Measurements from ENCODE around the gene CXXC5.

The CXXC5 gene

GRCh38 chr5:139667001-139667729 lies 19.0 kb downstream of the CXXC5 start:
- peak; percentile 61 for DNase-seq

DNA sequence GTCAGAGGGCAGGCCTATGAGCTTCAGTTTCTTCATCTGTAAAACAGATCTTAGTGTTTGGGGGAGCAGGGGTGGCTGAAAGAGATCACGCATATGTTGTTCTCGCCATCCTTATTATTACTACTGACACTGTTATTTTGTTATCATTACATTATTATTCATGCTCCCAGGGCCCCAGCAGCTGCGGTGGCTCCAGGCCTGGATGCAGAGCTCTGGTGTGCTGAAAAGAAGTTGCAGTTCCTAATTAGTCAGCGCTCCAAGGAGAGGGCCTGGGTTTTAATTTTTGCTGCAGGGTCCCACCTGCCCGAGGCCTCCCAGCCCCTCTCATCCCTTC lies 19.5 kb downstream of the CXXC5 start:
- DNase-seq, result peak; percentile 42

GRCh38 chr5:139668064-139668880 lies 20.1 kb downstream of the CXXC5 start:
- DNase-seq, result no peak

DNA sequence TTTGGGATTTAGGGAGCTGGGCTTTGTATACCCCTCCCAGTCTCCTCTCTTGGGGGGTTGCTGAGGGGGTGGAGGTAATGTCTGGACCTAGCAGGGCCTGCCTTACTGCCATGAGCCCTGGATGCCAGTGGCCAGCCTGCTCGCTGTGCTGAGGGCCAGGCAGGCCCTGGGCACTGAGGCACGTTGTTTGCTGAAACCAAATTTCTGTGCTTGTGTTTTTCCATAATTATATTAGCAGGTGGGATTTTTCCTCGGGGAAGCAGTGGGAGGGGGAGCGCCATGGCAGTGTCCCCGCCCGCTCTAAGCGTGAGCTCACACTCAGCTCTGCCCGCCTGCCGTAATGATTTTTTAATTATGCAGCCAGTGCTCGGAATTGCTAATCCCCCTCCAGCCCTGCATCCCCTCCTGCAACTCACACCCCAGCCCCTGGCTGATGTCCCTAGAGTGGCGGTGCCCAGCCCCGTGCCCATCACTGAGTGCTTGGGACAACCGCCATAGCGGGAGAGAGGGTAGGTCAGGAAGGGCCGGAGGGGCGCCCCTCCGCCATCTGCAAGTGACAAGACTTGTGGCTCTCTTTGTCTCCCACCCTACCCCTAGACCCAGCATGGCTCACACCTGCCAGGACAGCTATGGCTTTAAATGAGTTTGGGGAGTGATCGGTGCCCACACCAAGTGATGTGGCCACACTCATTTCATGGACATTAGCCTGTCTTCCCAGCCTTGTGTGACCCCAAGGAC lies 20.9 kb downstream of the CXXC5 start:
- no peak for DNase-seq

- DNase-seq, result no peak
Observed at GRCh38 chr5:139669662-139670368, 21.7 kb downstream of the CXXC5 start.

DNA sequence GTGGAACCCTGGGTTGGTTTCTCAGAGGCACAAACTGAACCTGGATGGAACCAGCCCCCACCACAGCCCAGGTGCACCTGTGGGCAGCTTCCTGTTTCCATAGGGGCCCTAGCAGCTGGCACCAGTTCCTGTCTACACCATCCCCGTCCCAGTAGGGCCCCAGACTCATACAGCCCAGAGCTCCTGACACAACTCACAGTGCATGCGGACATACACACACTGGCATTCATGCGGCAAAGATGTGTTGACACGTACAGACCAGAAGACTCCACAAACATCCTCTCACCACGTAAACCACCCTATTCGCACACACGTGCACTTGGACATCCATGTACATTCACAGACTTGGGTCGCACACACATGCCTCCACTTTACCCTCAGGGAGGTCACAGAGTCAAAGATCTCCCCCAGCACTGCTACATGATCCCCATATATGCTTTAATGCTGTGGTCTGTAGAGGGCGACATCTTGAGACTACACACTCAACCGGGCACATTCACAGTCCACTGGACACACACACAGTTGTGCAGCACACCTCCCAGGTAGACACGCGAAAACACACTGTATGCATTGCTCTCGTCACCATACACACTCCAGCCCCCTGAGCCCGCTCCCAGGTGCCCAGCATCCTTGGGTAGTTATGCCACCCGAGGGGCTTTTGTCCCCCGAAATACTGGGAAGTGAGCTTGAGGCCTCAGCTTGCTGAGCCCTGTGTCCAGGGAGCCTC lies 22.4 kb downstream of the CXXC5 start:
- DNase-seq, result no peak

DNA sequence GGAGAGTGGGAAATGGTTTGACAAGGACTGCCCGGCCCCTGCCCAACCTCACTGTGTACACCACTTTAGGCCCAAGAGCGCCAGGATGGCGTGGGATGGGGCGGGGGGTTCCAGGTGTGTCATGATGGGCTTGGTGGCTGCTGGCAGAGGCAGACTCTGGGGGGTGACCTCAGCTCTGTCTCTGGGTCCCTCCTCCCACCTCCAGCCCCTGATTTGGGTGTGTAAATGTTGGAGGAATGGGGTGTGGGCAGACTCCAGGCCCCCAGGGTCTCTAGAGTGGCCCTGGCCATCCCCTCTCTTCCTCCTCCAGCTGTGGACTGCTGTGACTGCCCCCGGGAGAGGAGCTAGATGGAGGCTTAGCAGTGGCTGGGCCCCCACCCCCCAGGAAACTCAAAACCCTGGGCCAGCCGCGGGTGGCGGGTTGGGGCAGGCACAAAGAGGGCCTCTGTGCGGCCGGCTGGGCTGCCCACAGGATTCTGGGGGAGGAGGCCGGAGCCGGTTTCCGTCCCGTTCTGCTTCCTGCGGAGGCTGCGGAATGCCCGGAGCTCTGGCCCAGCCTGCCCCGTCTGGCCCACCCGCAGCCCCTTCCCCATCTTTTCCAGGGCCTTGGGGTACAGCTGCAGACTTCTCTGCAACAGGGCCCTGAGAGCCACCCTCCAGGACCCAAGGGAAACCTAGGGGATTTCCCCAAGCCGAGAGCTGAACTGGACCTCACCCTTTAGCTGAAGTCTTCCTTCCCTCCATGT lies 23.1 kb downstream of the CXXC5 start:
- no peak for DNase-seq

- DNase-seq, result no peak
Observed at GRCh38 chr5:139675213-139675612, 27.1 kb downstream of the CXXC5 start.

DNA sequence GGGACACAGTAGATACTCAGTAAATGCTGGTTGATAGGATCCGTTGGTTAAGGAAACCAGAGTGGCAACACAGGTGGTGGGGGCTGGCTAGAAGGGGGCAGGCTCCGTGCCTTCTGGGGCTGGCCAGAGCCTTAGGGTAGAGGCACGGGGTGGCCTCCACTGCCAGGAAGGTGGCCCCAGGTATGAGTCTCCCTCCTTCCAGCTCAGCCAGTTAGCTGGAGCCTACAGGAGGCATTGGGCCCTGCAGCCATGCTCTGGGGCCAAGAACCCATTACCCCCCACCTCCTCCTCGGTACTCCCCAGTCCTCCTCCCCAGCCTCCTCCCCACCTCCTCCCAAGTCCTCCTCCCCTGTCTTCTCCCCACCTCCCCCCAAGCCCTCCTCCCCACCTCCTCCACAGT lies 27.7 kb downstream of the CXXC5 start:
- DNase-seq, result no peak

DNA sequence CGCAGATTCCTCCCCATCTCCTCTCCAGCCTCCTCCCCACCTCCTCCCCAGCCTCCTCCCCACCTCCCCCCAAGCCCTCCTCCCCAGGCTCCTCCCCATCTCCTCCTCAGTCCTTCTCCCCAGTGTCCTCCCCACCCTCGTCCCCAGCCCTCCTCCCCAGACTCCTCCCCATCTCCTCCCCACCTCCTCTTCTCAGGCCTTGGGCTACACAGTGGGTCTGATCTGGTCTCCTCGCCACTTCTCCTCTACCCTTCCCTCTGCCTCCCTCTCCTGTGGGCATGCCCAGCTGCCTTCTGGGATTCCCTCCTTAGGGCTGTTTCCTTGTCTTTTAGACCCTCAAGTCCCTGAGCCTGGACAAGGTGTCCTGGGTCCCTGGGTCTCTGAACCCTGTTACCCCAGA lies 28.3 kb downstream of the CXXC5 start:
- DNase-seq, result no peak

GRCh38 chr5:139676951-139677735 lies 29.0 kb downstream of the CXXC5 start:
- no peak for DNase-seq

GRCh38 chr5:139677736-139678613 lies 29.8 kb downstream of the CXXC5 start:
- DNase-seq, result no peak

DNA sequence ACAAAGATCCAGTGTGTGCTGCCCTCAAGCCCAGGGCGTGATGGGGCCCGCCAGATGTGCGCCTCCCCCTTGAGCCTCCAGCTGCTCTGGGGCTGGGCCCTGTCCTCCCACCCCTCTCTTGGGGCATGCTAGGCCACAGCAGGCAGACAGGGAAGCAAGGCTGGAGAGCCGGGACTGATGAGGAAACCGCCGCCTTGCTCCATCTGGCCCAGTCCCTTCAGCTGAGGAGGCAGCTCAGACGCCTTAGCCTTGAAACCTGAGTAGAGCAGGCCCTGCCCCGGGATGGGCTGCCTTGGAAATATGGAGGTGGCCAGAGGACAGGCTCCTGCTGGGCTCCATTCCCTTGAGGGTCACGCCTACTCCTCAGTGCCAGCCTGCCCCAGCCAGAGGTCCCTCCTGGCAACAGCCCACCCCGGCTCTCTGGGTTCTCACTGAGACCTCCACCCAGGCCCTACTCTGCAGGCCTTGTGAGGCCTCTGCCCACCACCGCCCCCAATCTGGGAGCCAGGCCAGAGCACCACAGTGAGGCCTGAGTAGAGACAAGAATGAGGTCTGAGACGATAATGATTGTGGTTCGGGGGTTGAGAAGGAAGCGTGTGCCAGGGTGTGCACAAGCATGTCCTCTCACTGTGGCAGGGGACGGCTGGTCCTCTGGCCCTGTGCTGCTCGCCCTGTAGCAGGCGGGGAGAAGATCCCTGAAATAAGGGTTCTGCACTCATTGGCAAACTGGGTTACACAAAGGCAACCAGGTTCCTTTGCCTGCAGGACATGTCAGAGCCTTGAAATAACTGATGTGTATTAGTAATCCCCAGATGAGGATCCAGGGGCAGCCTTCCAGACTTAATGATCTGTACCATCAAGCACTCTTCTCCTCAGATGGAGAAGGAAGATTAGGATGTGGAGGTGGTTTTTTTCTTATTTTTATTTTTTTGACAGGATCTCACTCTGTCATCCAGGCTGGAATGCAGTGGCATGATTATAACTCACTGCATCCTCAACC lies 30.9 kb downstream of the CXXC5 start:
- no peak for DNase-seq

GRCh38 chr5:139680368-139681111 lies 32.4 kb downstream of the CXXC5 start:
- no peak for DNase-seq

- DNase-seq, result no peak
Observed at GRCh38 chr5:139681112-139681458, 32.9 kb downstream of the CXXC5 start.

GRCh38 chr5:139681466-139681865 lies 33.3 kb downstream of the CXXC5 start:
- no peak for DNase-seq

- DNase-seq, result no peak
Observed at GRCh38 chr5:139682016-139682975, 34.1 kb downstream of the CXXC5 start.

Data from NCI-H226 (cell line).